GM19023 (cell line): Measurements from ENCODE around the gene FMO4.
"Not testable (repeated sequence)": the region's sequence is repeated elsewhere in the genome, so short reads cannot be mapped to it uniquely, and the experiment has no call there.

ENCODE experiments used
- ATAC-seq: cut with Tn5 transposase; IDR thresholded peaks from one replicate; pipeline ENCODE4 v1.9.1; 2021; ENCODE audit warnings: mild to moderate bottlenecking, moderate library complexity; ENCODE audit not compliant: unreplicated experiment

FMO4 gene

GRCh38 chr1:171313835-171314320 is at the start of gene FMO4:
Gene FMO4 (plus strand): TSS chr1:171314183. CDS start chr1:171319826, 5,643 bp downstream.
- ATAC-seq: peak; percentile 100

GRCh38 chr1:171265686-171266085 is 48.3 kb upstream of the FMO4 start:
- ATAC-seq: no peak

- no peak for ATAC-seq
Measured at GRCh38 chr1:171266930-171267329, 47.1 kb upstream of the FMO4 start.

GRCh38 chr1:171267391-171267790 is 46.6 kb upstream of the FMO4 start:
- ATAC-seq: no peak

GRCh38 chr1:171270806-171271205 is 43.2 kb upstream of the FMO4 start:
- ATAC-seq: no peak

- ATAC-seq: no peak
Measured at GRCh38 chr1:171277534-171277933, 36.4 kb upstream of the FMO4 start.

- ATAC-seq: no peak
Measured at GRCh38 chr1:171279234-171279633, 34.7 kb upstream of the FMO4 start.

GRCh38 chr1:171279678-171280077 is 34.3 kb upstream of the FMO4 start:
- ATAC-seq: no peak

- no peak for ATAC-seq
Measured at GRCh38 chr1:171280599-171280998, 33.4 kb upstream of the FMO4 start.

- ATAC-seq: no peak
Measured at GRCh38 chr1:171286032-171286705, 27.8 kb upstream of the FMO4 start.

- ATAC-seq: no peak
Measured at GRCh38 chr1:171290621-171291020, 23.4 kb upstream of the FMO4 start.

- ATAC-seq: no peak
Measured at GRCh38 chr1:171292799-171293198, 21.2 kb upstream of the FMO4 start.

GRCh38 chr1:171295383-171295782 is 18.6 kb upstream of the FMO4 start:
- ATAC-seq: not testable (repeated sequence)

GRCh38 chr1:171295821-171296220 is 18.2 kb upstream of the FMO4 start:
- ATAC-seq: no peak

- ATAC-seq: no peak
Measured at GRCh38 chr1:171296897-171297296, 17.1 kb upstream of the FMO4 start.

- no peak for ATAC-seq
Measured at GRCh38 chr1:171298696-171299095, 15.3 kb upstream of the FMO4 start.

GRCh38 chr1:171299342-171299741 is 14.6 kb upstream of the FMO4 start:
- ATAC-seq: no peak

GRCh38 chr1:171300401-171300800 is 13.6 kb upstream of the FMO4 start:
- ATAC-seq: no peak

- ATAC-seq: no peak
Measured at GRCh38 chr1:171310661-171311087, 3.3 kb upstream of the FMO4 start.

GRCh38 chr1:171311771-171312558 is 2.0 kb upstream of the FMO4 start:
- ATAC-seq: no peak

- peak; percentile 37 for ATAC-seq
Measured at GRCh38 chr1:171313319-171313834, 606 bp upstream of the FMO4 start.

GRCh38 chr1:171329251-171329650 is 15.3 kb downstream of the FMO4 start:
- no peak for ATAC-seq
